ENCODE results near the gene TTLL5. TPM values are rescaled to one million over a fixed set of nuclear protein-coding genes. Genes with fewer than 3 reads are reported as not detected.

The TTLL5 gene
- total RNA-seq, 1 donor from 2014 or later, result 17.8 TPM

DNA sequence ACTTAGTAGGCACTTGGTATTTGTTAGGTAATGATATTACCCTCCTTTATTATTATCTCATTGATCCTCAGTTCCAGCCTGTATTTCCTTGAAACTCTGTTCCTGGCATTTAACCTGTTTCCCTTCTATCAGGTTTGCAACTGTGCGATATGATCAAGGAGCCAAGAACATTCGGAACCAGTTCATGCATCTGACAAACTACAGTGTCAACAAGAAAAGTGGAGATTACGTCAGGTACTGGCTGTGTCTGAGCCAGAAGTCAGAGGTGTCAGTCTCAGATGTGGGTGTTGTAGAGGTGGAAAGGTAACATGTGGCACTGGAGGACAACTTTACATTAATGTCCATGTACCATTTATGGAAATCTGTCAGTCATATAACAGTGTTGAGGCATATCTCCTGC is 56.7 kb downstream of the TTLL5 start:
- intact Hi-C loops (cut with DNase I), result no loop called here
- ATAC-seq (no peak), DNase-seq (ENCODE audit: missing footprints) (no peak)

GRCh38 chr14:75718199-75718598 is 57.2 kb downstream of the TTLL5 start:
- DNase-seq (ENCODE audit: missing footprints), result no peak
- intact Hi-C loops (cut with DNase I), result no loop called here
- no peak for ATAC-seq

DNA sequence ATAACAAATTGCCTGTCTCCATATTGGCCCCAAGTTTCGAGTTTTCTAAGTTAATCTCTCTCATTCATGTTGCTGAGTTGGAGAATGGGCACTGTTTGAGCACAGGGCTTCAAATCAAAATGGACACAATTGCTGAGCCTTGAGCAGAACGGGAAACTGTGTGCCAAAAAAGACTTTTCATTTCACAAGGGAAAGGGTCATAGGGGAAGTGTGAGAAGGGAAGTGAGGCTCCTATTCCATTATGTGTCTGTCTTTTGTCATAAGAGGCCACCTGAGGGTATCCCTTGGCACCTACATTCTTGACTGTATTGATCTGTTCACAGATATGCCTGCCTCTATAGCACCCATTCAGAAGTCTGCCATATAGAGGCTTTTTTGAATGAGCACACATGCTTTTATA is 59.1 kb downstream of the TTLL5 start:
- intact Hi-C loops (cut with DNase I), result no loop called here
- no peak for DNase-seq (ENCODE audit: missing footprints)
- ATAC-seq, result no peak

- ATAC-seq (peak; percentile 71), DNase-seq (ENCODE audit: missing footprints) (peak; percentile 62)
- intact Hi-C loops (cut with DNase I), result no loop called here
Measured at GRCh38 chr14:75720842-75721498, 59.9 kb downstream of the TTLL5 start.

DNA sequence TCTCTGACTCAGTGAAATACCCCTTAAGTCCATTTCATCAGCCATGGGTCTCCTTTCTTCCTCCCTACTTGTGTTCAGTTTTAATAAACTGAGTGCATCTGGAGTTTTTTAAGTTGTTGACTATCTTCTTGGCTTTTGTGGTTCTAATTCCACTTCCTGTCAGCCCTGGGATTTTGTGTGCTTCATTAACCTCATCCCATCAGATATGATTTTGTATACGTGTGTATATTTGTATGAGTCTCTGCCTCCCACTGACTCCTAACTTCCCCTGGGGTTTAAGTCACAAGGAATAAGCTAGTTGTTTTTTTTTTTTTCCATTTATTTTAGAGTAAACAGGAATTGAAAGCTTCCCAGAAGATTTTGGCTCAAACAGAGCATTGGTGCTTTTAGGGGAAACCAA is 62.7 kb downstream of the TTLL5 start:
- peak; percentile 47 for ATAC-seq
- intact Hi-C loops (cut with DNase I), result no loop called here
- DNase-seq (ENCODE audit: missing footprints), result no peak

DNA sequence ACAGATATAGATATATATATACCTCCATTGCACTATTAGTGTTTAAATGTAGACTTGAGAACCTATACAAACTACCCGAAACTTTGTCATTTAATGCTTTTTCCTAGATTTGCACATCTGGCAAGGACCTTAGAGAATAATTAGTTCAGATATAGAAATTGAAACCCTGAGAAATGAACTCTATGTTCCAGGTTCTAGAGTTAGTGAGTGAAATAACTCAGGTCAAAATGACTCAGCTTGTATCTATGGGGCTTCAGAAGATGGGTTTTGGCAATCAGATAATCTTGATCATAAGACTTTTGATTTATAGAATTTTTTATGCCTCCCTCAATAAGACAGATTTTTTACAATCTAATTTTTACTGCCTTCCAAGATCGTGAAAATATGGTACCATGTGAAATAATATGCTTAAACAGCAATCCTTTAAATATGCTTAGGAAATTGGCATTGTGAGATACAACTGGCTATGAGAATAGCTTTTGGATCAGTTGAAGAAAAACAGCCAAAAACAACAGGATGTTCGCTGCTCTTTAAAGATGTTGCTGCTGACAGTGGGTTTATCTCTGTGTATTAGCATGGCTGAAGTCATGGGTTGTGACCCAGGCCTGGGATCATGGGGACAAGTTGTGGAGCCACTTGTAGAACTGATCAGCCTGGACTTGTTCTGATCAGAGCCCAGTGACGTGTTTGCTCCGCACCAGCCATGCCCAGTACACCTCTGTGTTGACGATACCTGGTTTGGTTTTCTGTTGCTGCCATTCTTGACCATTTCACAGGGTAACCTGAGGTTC is 63.6 kb downstream of the TTLL5 start:
- DNase-seq (ENCODE audit: missing footprints) (peak; percentile 63), ATAC-seq (peak; percentile 48)
- intact Hi-C loops (cut with DNase I), result no loop called here

DNA sequence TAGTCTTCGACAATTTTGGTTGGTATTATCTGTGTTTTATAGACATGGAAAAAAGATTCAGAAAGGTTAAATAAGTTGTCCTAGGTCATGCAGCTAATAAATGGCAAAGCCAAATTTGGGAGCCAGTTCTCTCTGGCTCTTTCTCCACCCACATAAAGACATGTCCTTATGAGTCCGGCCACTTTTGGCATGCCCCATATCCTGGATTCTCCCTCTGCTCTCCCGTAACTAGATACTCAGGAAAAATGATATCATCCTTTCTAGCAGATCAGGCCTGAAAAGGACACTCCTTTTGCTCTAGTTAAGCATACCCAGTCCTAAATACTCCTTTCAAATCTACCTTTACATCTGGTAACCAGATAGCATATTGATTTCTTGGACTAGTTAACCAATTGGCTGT is 64.4 kb downstream of the TTLL5 start:
- ATAC-seq (peak; percentile 80), DNase-seq (ENCODE audit: missing footprints) (no peak)
- intact Hi-C loops (cut with DNase I), result no loop called here

DNA sequence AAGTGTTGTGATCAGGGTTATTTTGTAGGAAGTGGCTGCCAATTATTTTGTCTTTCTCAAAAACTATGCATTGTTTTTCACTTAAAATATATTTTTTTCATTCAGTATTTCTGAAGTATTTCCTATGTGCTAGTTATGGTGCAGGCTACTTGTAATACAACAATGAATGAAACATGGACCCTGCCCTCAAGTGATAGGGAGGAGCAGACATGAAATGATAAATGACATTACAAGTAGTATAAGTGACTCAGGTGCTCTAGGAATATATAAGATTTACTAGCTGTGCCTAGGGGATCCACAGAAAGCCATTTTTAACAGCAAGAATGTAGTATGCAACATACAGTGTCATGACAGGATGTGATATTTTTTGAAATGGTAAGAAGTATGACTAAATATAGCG is 65.3 kb downstream of the TTLL5 start:
- ATAC-seq (no peak), DNase-seq (ENCODE audit: missing footprints) (no peak)
- intact Hi-C loops (cut with DNase I), result no loop called here

DNA sequence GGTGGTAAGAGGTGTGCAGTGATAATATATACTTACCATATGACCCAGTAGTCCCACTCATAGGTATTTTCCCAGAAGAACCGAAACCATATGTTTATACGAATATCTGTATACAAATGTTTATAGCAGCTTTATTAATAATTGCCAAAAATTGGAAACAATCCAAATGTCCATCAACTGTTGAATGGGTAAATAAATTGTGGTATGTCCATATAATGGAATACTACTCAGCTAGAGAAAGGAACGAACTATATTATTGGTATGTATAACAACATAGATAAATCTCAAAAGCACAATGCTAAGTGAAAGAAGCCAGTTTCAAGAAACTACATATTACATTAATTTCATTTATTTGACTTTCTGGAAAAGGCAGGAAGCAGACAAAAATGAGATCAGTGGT is 66.1 kb downstream of the TTLL5 start:
- ATAC-seq, result no peak
- no peak for DNase-seq (ENCODE audit: missing footprints)
- intact Hi-C loops (cut with DNase I), result no loop called here

DNA sequence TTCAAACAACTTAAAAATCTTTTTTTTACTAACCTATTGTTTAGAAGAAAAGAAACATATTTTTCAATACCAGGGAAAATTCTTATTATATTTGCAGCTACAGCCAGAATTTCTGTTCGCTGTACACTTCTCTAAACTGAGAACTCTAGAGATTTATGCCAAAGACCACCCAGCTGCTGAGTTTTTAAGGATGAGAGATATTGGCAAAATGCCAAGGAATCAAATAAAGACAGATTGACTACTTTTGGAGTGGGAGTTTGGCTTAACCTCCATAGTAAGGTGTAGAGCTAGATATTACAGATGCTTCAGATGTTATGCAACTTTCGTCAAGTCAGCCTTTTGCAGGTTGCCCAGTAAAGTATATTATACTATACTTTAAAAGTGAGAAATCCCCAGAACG is 71.8 kb downstream of the TTLL5 start:
- intact Hi-C loops (cut with DNase I), result no loop called here
- ATAC-seq (no peak), DNase-seq (ENCODE audit: missing footprints) (no peak)

DNA sequence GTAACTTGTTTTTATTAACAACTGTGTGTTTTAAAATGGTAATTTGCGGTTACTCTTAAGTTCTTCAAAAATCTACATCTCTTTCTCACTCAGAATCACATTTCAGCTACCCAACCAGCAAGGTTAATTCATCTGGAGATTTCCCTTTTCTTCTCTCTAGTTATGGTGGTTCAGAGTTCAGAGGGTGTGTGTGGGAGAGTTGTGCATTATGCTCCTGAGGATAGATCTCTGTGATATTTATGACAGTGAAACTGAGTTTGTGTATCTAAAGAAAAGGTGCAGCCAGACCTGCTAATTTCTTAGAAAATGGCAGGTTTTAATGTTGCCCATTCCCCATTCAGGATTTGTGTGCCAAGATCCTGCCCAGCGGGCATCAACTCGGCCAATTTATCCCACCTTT is 73.8 kb downstream of the TTLL5 start:
- ATAC-seq, result no peak
- intact Hi-C loops (cut with DNase I), result no loop called here
- DNase-seq (ENCODE audit: missing footprints), result no peak

GRCh38 chr14:75736845-75737485 is 75.9 kb downstream of the TTLL5 start:
- DNase-seq (ENCODE audit: missing footprints) (no peak), ATAC-seq (no peak)
- intact Hi-C loops (cut with DNase I), result no loop called here

DNA sequence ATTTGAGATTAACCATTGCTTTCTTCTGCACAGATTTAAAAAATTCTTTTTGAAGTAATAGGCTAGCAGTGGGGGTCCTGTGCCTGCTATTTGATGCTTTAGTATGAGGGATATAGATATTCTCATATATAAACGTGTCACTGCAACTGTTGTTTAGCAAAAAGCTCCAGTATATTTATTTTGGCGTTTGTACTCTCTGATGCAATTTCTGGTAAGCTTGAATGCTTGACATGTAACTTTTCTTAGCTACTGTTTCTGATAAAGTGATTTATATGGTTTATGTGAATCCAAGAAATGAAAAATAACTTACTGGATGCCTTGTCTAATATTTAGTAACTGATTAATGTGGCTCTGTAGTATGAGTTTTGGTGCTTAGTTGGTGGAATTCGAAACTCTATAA is 77.1 kb downstream of the TTLL5 start:
- no peak for ATAC-seq
- intact Hi-C loops (cut with DNase I), result no loop called here
- DNase-seq (ENCODE audit: missing footprints), result no peak

- DNase-seq (ENCODE audit: missing footprints), result no peak
- intact Hi-C loops (cut with DNase I), result no loop called here
- ATAC-seq, result no peak
Measured at GRCh38 chr14:75742867-75743266, 81.8 kb downstream of the TTLL5 start.

DNA sequence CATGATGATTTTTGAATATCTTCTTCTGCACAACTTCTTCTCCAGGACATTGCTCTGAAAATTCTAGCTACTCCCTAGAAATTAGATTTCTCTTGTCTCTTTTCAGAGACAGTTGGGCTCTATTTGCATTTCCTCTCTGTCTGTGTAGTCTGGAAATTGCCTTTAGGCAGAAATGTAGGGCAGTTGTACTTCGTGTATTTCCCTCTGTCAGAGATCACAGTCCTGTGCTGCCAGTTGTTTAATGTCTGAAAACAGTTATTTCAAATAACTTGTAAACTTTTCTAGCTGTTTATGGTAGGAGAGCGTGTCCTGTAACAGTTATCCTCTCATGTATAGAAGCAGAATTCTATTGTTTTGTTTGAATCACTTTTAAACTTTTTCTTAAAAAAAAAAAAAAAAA is 86.9 kb downstream of the TTLL5 start:
- DNase-seq (ENCODE audit: missing footprints) (no peak), ATAC-seq (no peak)
- intact Hi-C loops (cut with DNase I), result no loop called here

- no peak for ATAC-seq
- no peak for DNase-seq (ENCODE audit: missing footprints)
- intact Hi-C loops (cut with DNase I), result no loop called here
Measured at GRCh38 chr14:75748336-75748735, 87.3 kb downstream of the TTLL5 start.

DNA sequence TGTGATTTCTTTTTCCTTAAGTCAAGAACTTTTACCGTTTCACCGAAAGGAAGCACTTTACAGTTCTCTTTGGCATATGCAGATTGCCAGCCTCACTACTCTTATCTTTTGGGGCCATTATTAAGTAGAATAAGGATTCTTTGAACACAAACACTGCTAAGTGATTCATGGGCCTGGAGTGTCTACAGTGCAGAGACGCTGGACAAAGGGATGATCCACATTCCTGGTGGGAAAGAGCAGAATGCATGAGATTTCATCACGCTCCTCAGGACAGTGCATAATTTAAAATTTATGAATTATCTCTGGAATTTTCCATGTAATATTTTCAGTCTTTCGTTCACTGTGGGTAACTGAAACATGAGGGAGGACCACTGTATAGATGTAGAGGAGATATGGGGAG is 90.2 kb downstream of the TTLL5 start:
- ATAC-seq (no peak), DNase-seq (ENCODE audit: missing footprints) (no peak)
- intact Hi-C loops (cut with DNase I), result no loop called here

- DNase-seq (ENCODE audit: missing footprints) (no peak), ATAC-seq (no peak)
- intact Hi-C loops (cut with DNase I), result no loop called here
Measured at GRCh38 chr14:75752086-75752485, 91.0 kb downstream of the TTLL5 start.

DNA sequence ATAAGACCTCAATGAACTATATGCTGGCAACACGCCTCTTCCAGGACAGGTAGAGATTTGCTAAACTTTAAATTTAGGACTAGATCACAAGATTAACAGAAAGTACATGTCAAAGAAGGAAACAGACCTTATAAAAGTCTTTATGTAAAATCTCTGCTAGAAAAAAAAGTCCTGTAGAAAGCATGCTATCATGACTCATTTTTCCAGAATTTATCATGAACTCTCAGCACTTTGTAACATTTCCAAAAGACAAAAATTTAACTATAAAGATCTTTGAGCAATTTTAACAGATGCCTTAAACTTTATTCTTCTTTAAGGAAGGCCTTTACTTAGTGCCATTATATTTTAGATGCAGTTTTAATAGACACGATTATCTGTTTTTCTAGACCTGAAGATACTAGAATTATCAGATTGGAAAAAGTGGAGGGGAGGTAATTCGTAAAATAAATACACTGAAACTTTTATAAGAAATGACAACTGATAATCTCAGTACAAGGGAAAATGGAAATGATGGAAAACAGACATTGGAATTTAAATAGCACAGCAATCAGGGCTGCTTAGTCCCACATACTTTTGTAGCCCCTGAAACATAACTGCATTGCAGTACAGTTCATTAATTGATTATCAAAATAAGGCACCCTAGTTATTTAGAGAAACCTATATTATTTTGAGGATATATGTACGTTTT is 92.0 kb downstream of the TTLL5 start:
- ATAC-seq (no peak), DNase-seq (ENCODE audit: missing footprints) (no peak)
- intact Hi-C loops (cut with DNase I), result no loop called here

DNA sequence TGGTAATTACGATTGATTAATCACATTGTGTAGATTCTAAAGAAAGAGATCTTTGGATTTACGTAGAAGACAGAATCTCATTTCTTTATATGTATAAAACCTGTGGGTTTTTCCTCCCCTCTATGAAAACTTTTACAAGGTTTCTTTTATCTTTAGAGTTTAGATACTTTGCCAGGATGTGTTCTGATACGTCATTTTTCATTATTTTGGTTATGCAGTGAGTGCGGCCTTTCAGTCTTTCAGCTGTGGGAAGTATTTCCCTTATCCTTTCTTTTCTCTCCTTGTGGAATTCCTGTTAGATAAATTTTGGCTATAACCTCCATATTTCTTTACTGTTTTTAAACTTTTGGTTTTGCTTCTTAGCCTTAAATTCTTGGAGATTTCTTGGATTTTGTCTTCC is 92.7 kb downstream of the TTLL5 start:
- ATAC-seq (no peak), DNase-seq (ENCODE audit: missing footprints) (no peak)
- intact Hi-C loops (cut with DNase I), result no loop called here
